Measurements from ENCODE around the gene PRKD3. TPM values are rescaled to one million over a fixed set of nuclear protein-coding genes. Genes with fewer than 3 reads are reported as not detected.

PRKD3 gene
- total and polyA plus RNA-seq, 2 of the 13 experiments (the other 11 are each of a cell fraction or from before 2014, with no cell fraction given), result 11.6 to 38.4 TPM

DNA sequence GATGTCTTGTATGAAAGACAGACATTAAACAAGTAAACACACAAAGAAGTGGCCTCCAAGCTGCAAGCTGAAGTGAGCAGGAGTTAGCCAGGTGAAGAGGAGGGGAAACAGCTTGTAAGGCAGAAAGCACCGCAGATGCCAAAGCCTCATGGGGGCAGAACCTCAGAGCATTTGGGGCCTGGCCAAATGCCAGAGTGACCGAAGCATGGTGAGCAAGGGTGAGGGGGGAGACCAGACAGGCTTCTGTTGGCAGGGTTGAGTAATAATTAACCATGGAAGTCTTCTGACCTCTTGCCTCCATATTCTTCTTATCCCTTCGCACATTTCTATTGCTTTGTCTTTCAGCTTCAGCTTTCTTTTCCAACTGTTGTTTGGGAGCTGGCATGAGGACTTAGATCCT, 25.4 kb upstream of the PRKD3 start (continued):
- TF ChIP-seq, protein P1, sequence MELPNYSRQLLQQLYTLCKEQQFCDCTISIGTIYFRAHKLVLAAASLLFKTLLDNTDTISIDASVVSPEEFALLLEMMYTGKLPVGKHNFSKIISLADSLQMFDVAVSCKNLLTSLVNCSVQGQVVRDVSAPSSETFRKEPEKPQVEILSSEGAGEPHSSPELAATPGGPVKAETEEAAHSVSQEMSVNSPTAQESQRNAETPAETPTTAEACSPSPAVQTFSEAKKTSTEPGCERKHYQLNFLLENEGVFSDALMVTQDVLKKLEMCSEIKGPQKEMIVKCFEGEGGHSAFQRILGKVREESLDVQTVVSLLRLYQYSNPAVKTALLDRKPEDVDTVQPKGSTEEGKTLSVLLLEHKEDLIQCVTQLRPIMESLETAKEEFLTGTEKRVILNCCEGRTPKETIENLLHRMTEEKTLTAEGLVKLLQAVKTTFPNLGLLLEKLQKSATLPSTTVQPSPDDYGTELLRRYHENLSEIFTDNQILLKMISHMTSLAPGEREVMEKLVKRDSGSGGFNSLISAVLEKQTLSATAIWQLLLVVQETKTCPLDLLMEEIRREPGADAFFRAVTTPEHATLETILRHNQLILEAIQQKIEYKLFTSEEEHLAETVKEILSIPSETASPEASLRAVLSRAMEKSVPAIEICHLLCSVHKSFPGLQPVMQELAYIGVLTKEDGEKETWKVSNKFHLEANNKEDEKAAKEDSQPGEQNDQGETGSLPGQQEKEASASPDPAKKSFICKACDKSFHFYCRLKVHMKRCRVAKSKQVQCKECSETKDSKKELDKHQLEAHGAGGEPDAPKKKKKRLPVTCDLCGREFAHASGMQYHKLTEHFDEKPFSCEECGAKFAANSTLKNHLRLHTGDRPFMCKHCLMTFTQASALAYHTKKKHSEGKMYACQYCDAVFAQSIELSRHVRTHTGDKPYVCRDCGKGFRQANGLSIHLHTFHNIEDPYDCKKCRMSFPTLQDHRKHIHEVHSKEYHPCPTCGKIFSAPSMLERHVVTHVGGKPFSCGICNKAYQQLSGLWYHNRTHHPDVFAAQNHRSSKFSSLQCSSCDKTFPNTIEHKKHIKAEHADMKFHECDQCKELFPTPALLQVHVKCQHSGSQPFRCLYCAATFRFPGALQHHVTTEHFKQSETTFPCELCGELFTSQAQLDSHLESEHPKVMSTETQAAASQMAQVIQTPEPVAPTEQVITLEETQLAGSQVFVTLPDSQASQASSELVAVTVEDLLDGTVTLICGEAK (IDR thresholded peaks at IDR 0.05), result no peak
- TF ChIP-seq, protein P1 (CRISPR knock-in tag; IDR thresholded peaks at IDR 0.05), result no peak
- TF ChIP-seq SALL1 (CRISPR knock-in tag; IDR thresholded peaks at IDR 0.05), result peak; percentile 46; the same call in 1 of the 2 replicates
- no peak for TF ChIP-seq GMEB2 (CRISPR knock-in tag; IDR thresholded peaks at IDR 0.05; ENCODE audit: low read depth)
- no peak for TF ChIP-seq MAFG (CRISPR knock-in tag; IDR thresholded peaks at IDR 0.05)
- TF ChIP-seq ZNF782 (CRISPR knock-in tag; IDR thresholded peaks at IDR 0.05; ENCODE audit: borderline replicate concordance), result no peak
- TF ChIP-seq YEATS2 (CRISPR knock-in tag; IDR thresholded peaks at IDR 0.05; ENCODE audit: borderline replicate concordance), result no peak
- peak; percentile 43; the same call in 1 of the 2 replicates for TF ChIP-seq RXRA (CRISPR knock-in tag; IDR thresholded peaks at IDR 0.05)
- TF ChIP-seq, protein P2, sequence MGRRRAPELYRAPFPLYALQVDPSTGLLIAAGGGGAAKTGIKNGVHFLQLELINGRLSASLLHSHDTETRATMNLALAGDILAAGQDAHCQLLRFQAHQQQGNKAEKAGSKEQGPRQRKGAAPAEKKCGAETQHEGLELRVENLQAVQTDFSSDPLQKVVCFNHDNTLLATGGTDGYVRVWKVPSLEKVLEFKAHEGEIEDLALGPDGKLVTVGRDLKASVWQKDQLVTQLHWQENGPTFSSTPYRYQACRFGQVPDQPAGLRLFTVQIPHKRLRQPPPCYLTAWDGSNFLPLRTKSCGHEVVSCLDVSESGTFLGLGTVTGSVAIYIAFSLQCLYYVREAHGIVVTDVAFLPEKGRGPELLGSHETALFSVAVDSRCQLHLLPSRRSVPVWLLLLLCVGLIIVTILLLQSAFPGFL (CRISPR knock-in tag; IDR thresholded peaks at IDR 0.05), result no peak
- no peak for TF ChIP-seq NFIB (CRISPR knock-in tag; IDR thresholded peaks at IDR 0.05; ENCODE audit: borderline replicate concordance)
- TF ChIP-seq PHF21A (CRISPR knock-in tag; IDR thresholded peaks at IDR 0.05), result 0 out of 2 replicates have a peak, but pooled peaks have one; percentile 6
- no peak for TF ChIP-seq SOX13 (IDR thresholded peaks at IDR 0.05)
- TF ChIP-seq SOX13 (CRISPR knock-in tag; conservative IDR thresholded peaks at IDR 0.05 in 1 of 2, IDR thresholded peaks at IDR 0.05 in 1 of 2), result peak in 1 of 2 experiments; percentile 36; a peak in 2 of 4 replicates
- 0 out of 2 replicates have a peak, but pooled peaks have one; percentile 62 for TF ChIP-seq HNRNPUL1 (IDR thresholded peaks at IDR 0.05; ENCODE audit: low read depth, low read length)
- TF ChIP-seq GATAD2A (CRISPR knock-in tag; IDR thresholded peaks at IDR 0.05), result peak; percentile 65
- peak; percentile 26; the same call in 1 of the 2 replicates for TF ChIP-seq ZFY (CRISPR knock-in tag; IDR thresholded peaks at IDR 0.05)
- TF ChIP-seq ZNF644 (CRISPR knock-in tag; IDR thresholded peaks at IDR 0.05; ENCODE audit: low read depth), result peak; percentile 70; the same call in 1 of the 2 replicates
- 0 out of 2 replicates have a peak, but pooled peaks have one; percentile 33 for TF ChIP-seq IKZF5 (CRISPR knock-in tag; IDR thresholded peaks at IDR 0.05)
- TF ChIP-seq SMAD9 (CRISPR knock-in tag; IDR thresholded peaks at IDR 0.05), result no peak
